ENCODE measurements around the gene GPR148. TPM values are rescaled to one million over a fixed set of nuclear protein-coding genes. Genes with fewer than 3 reads are reported as not detected.

GPR148 gene
- total RNA-seq, 2 experiments from 2014 or later: not detected

DNA sequence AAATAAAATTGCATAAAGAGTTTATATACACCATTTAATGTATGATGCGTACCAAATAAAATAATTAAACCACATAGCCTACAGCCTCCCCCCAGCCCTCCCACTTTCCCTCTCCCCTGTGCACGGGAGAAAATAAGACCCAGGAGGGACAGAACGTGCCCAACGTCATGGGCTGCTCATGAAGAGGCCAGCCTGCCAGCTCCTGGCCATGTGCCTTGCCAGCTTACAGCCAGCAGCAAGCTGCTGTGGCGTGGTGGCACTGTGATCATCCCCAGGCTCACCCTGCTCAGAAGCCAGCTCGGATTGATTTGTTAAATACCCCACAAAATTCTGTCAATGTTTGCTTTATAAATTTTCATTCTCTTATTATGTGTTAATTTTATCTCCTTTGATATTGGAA is 7.6 kb downstream of the GPR148 start:
- H3K27ac ChIP-seq (ENCODE audit: low read depth, low read length, poor library complexity, severe bottlenecking): no peak overlapping the region
- no peaks in the 10 kb centered on the region for H3K36me3 ChIP-seq (ENCODE audit: insufficient read depth, low read length)
- no TSS peak for BruUV-seq (replicated peaks)
- no peaks in the 10 kb centered on the region for H3K9me3 ChIP-seq (ENCODE audit: low read length)
- H2AFZ ChIP-seq (ENCODE audit: low read length): no peak overlapping the region
- H3K4me3 ChIP-seq (ENCODE audit: low read depth, low read length, poor library complexity, severe bottlenecking): no peak overlapping the region
- no peak for DNase-seq (ENCODE audit: low spot score)
- H3K4me1 ChIP-seq (ENCODE audit: insufficient read depth, low read length, poor library complexity, severe bottlenecking): no peaks in the 10 kb centered on the region
- TF ChIP-seq, protein P1, sequence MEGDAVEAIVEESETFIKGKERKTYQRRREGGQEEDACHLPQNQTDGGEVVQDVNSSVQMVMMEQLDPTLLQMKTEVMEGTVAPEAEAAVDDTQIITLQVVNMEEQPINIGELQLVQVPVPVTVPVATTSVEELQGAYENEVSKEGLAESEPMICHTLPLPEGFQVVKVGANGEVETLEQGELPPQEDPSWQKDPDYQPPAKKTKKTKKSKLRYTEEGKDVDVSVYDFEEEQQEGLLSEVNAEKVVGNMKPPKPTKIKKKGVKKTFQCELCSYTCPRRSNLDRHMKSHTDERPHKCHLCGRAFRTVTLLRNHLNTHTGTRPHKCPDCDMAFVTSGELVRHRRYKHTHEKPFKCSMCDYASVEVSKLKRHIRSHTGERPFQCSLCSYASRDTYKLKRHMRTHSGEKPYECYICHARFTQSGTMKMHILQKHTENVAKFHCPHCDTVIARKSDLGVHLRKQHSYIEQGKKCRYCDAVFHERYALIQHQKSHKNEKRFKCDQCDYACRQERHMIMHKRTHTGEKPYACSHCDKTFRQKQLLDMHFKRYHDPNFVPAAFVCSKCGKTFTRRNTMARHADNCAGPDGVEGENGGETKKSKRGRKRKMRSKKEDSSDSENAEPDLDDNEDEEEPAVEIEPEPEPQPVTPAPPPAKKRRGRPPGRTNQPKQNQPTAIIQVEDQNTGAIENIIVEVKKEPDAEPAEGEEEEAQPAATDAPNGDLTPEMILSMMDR (conservative IDR thresholded peaks at IDR 0.05; ENCODE audit: low read length): no peak
- no peak for TF ChIP-seq EZH2phosphoT487 (IDR thresholded peaks at IDR 0.05; ENCODE audit: borderline replicate concordance, low read depth, low read length)
- ChIA-PET POLR2A (interaction anchor here (0.7 kb wide), 1 partner anchor 10 kb away, joined by 3 read pairs; no protein-coding TSS in a partner anchor), CTCF (ENCODE audit: unreplicated experiment) (no interaction called here)
- no peaks in the 10 kb centered on the region for H3K9me2 ChIP-seq (ENCODE audit: insufficient read depth, low read length)
- H4K20me1 ChIP-seq (ENCODE audit: insufficient read depth, low read length): no peaks in the 10 kb centered on the region
- no peak overlapping the region for H3K4me2 ChIP-seq (ENCODE audit: low read length)
- intact Hi-C loops (cut with micrococcal nuclease; ENCODE audit: unreplicated experiment): no loop called here
- no peaks in the 10 kb centered on the region for H3K79me2 ChIP-seq (ENCODE audit: insufficient read depth, low read depth, low read length)

DNA sequence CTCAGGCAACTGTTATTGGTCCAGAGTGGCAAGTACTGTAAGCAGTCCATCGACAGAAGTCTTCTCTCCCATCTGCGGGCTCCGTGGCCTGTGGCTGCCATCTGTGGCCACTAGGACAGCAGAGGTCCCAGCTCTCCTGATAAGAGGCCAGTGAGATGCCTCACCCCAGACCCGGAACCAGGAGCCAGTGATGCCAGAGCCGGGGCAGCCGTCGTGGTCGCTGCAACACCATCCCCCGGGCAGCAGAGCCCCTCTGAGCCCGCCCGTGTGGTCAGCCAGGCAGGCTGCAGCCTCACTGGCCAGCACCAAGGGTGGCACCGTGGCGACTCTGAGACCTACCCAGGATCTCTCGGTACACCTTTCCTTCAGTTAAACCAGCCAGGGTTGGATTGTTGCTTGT is 8.7 kb downstream of the GPR148 start:
- Histone ChIP-seq H3K79me2 (ENCODE audit: insufficient read depth, low read depth, low read length) (no peaks in the 10 kb centered on the region), H2AFZ (ENCODE audit: low read length) (no peak overlapping the region), H3K4me1 (ENCODE audit: insufficient read depth, low read length, poor library complexity, severe bottlenecking) (no peaks in the 10 kb centered on the region), H3K4me2 (ENCODE audit: low read length) (no peak overlapping the region), H3K9me2 (ENCODE audit: insufficient read depth, low read length) (no peaks in the 10 kb centered on the region), H3K4me3 (ENCODE audit: low read depth, low read length, poor library complexity, severe bottlenecking) (no peak overlapping the region), H3K36me3 (ENCODE audit: insufficient read depth, low read length) (no peaks in the 10 kb centered on the region), H4K20me1 (ENCODE audit: insufficient read depth, low read length) (no peaks in the 10 kb centered on the region), H3K27ac (ENCODE audit: low read depth, low read length, poor library complexity, severe bottlenecking) (no peak overlapping the region), H3K9me3 (ENCODE audit: low read length) (no peaks in the 10 kb centered on the region)
- no peak for DNase-seq (ENCODE audit: low spot score)
- no TSS peak for BruUV-seq (replicated peaks)
- ChIA-PET POLR2A (no interaction called here), CTCF (ENCODE audit: unreplicated experiment) (no interaction called here)
- intact Hi-C loops (cut with micrococcal nuclease; ENCODE audit: unreplicated experiment): no loop called here
- no peak for TF ChIP-seq EZH2phosphoT487 (IDR thresholded peaks at IDR 0.05; ENCODE audit: borderline replicate concordance, low read depth, low read length)
- TF ChIP-seq, protein P1 (conservative IDR thresholded peaks at IDR 0.05; ENCODE audit: low read length): no peak

DNA sequence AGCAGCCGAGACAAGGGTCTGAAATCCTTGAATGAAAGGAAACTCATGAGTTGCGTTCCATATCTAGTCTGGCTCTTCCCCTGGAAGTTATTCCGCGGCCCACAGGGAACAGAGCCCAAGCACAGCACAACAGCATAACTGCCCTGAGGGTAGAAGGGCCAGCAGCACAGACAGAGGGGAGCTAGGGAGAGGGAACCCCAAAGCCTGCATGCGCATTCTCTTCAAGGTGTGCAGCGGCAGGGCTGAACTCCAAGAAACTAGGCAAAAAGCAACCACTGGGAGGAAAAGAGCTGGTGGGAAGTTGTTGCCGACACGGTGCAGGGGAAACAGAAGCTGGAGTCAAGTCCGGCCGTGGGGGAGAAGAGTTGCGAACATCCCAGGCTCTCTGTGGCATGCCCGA is 11.8 kb downstream of the GPR148 start:
- no peaks in the 10 kb centered on the region for H3K79me2 ChIP-seq (ENCODE audit: insufficient read depth, low read depth, low read length)
- no peaks in the 10 kb centered on the region for H3K4me1 ChIP-seq (ENCODE audit: insufficient read depth, low read length, poor library complexity, severe bottlenecking)
- TF ChIP-seq, protein P1 (conservative IDR thresholded peaks at IDR 0.05; ENCODE audit: low read length): no peak
- TF ChIP-seq EZH2phosphoT487 (IDR thresholded peaks at IDR 0.05; ENCODE audit: borderline replicate concordance, low read depth, low read length): no peak
- intact Hi-C loops (cut with micrococcal nuclease; ENCODE audit: unreplicated experiment): no loop called here
- H4K20me1 ChIP-seq (ENCODE audit: insufficient read depth, low read length): no peaks in the 10 kb centered on the region
- no peaks in the 10 kb centered on the region for H3K36me3 ChIP-seq (ENCODE audit: insufficient read depth, low read length)
- H3K4me2 ChIP-seq (ENCODE audit: low read length): no peak overlapping the region
- POLR2A ChIA-PET: no interaction called here
- H3K4me3 ChIP-seq (ENCODE audit: low read depth, low read length, poor library complexity, severe bottlenecking): no peak overlapping the region
- H3K9me3 ChIP-seq (ENCODE audit: low read length): no peaks in the 10 kb centered on the region
- CTCF ChIA-PET (ENCODE audit: unreplicated experiment): no interaction called here
- H3K9me2 ChIP-seq (ENCODE audit: insufficient read depth, low read length): no peaks in the 10 kb centered on the region
- BruUV-seq (replicated peaks): no TSS peak
- DNase-seq (ENCODE audit: low spot score): no peak
- no peak overlapping the region for H3K27ac ChIP-seq (ENCODE audit: low read depth, low read length, poor library complexity, severe bottlenecking)
- no peak overlapping the region for H2AFZ ChIP-seq (ENCODE audit: low read length)

All from OCI-LY7 (cell line).